ENCODE measurements around the gene AGXT2. TPM values are rescaled to one million over a fixed set of nuclear protein-coding genes. Genes with fewer than 3 reads are reported as not detected.

AGXT2 gene
- total RNA-seq, 1 experiment from 2014 or later: not detected

DNA sequence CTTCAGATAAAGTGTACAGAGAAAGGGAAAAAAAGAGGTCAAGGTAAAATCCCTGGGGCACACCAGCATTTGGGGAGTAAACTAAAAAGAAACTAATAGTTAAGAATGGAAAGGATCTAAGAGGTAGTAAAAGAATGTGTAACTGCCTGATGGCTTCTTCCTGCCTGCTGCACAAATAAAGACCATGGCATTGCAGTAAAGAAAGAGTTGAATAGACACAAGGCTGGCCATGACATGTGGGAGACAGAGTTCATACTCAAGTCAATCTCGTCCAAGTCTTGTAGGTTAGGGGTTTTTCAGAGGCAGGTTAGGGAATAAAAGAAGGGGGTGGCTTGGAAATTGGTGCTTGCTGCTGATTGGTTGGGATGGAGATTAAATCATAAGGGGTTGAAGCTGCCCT is 60.8 kb downstream of the AGXT2 start (continued):
- TF ChIP-seq, protein P1, sequence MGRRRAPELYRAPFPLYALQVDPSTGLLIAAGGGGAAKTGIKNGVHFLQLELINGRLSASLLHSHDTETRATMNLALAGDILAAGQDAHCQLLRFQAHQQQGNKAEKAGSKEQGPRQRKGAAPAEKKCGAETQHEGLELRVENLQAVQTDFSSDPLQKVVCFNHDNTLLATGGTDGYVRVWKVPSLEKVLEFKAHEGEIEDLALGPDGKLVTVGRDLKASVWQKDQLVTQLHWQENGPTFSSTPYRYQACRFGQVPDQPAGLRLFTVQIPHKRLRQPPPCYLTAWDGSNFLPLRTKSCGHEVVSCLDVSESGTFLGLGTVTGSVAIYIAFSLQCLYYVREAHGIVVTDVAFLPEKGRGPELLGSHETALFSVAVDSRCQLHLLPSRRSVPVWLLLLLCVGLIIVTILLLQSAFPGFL (CRISPR knock-in tag; IDR thresholded peaks at IDR 0.05; ENCODE audit: borderline replicate concordance): no peak
- TF ChIP-seq JUN (CRISPR knock-in tag; IDR thresholded peaks at IDR 0.05) (no peak), CREB1 (CRISPR knock-in tag; IDR thresholded peaks at IDR 0.05) (no peak)
- TF ChIP-seq, protein P2, sequence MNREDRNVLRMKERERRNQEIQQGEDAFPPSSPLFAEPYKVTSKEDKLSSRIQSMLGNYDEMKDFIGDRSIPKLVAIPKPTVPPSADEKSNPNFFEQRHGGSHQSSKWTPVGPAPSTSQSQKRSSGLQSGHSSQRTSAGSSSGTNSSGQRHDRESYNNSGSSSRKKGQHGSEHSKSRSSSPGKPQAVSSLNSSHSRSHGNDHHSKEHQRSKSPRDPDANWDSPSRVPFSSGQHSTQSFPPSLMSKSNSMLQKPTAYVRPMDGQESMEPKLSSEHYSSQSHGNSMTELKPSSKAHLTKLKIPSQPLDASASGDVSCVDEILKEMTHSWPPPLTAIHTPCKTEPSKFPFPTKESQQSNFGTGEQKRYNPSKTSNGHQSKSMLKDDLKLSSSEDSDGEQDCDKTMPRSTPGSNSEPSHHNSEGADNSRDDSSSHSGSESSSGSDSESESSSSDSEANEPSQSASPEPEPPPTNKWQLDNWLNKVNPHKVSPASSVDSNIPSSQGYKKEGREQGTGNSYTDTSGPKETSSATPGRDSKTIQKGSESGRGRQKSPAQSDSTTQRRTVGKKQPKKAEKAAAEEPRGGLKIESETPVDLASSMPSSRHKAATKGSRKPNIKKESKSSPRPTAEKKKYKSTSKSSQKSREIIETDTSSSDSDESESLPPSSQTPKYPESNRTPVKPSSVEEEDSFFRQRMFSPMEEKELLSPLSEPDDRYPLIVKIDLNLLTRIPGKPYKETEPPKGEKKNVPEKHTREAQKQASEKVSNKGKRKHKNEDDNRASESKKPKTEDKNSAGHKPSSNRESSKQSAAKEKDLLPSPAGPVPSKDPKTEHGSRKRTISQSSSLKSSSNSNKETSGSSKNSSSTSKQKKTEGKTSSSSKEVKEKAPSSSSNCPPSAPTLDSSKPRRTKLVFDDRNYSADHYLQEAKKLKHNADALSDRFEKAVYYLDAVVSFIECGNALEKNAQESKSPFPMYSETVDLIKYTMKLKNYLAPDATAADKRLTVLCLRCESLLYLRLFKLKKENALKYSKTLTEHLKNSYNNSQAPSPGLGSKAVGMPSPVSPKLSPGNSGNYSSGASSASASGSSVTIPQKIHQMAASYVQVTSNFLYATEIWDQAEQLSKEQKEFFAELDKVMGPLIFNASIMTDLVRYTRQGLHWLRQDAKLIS (CRISPR knock-in tag; IDR thresholded peaks at IDR 0.05; ENCODE audit: borderline replicate concordance): no peak

DNA sequence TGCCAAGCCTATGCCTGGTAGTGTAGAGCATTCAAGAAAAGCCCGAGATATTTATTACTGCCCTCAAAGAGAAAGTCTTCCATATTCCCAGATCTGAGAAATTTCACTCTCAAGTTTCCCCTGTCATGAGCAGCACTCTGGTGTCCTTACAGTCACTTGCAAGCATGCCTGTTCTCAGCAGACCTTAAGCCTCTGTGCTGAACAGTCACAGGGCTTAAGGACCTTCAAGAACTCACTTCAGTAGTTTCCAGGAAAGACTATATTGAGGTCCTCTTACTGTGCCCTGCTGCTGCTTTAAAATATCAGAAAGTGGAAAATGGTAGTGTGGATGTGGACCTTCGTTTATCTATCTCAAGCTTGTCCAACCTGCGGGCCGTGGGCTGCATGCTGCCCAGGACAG is 64.9 kb downstream of the AGXT2 start:
- POLR2A ChIA-PET: no interaction called here
- peaks cover 2% of the 10 kb centered on the region; the same call in 1 of the 2 replicates for H3K27me3 Mint-ChIP-seq (ENCODE audit: low read depth)
- CTCF ChIA-PET: no interaction called here

More for the DNA sequence above, 64.9 kb downstream of the AGXT2 start:
- Mint-ChIP-seq H3K4me1 (no peaks in the 10 kb centered on the region; the same call in 1 of the 2 replicates), H3K9me3 (peaks cover 69% of the 10 kb centered on the region), H3K36me3 (peaks cover 49% of the 10 kb centered on the region), H3K4me3 (no peak overlapping the region), H3K27ac (no peak overlapping the region)
- ATAC-seq (no peak), DNase-seq (ENCODE audit: low spot score) (no peak)
- TF ChIP-seq RORB (CRISPR knock-in tag; IDR thresholded peaks at IDR 0.05): no peak
- TF ChIP-seq PRRX2 (CRISPR knock-in tag; IDR thresholded peaks at IDR 0.05): no peak
- TF ChIP-seq ETV6 (CRISPR knock-in tag; IDR thresholded peaks at IDR 0.05): no peak
- TF ChIP-seq FOXP1 (CRISPR knock-in tag; IDR thresholded peaks at IDR 0.05; ENCODE audit: borderline replicate concordance): no peak
- TF ChIP-seq, protein P3, sequence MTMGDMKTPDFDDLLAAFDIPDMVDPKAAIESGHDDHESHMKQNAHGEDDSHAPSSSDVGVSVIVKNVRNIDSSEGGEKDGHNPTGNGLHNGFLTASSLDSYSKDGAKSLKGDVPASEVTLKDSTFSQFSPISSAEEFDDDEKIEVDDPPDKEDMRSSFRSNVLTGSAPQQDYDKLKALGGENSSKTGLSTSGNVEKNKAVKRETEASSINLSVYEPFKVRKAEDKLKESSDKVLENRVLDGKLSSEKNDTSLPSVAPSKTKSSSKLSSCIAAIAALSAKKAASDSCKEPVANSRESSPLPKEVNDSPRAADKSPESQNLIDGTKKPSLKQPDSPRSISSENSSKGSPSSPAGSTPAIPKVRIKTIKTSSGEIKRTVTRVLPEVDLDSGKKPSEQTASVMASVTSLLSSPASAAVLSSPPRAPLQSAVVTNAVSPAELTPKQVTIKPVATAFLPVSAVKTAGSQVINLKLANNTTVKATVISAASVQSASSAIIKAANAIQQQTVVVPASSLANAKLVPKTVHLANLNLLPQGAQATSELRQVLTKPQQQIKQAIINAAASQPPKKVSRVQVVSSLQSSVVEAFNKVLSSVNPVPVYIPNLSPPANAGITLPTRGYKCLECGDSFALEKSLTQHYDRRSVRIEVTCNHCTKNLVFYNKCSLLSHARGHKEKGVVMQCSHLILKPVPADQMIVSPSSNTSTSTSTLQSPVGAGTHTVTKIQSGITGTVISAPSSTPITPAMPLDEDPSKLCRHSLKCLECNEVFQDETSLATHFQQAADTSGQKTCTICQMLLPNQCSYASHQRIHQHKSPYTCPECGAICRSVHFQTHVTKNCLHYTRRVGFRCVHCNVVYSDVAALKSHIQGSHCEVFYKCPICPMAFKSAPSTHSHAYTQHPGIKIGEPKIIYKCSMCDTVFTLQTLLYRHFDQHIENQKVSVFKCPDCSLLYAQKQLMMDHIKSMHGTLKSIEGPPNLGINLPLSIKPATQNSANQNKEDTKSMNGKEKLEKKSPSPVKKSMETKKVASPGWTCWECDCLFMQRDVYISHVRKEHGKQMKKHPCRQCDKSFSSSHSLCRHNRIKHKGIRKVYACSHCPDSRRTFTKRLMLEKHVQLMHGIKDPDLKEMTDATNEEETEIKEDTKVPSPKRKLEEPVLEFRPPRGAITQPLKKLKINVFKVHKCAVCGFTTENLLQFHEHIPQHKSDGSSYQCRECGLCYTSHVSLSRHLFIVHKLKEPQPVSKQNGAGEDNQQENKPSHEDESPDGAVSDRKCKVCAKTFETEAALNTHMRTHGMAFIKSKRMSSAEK (CRISPR knock-in tag; IDR thresholded peaks at IDR 0.05; ENCODE audit: borderline replicate concordance): no peak
- TF ChIP-seq, protein P2 (CRISPR knock-in tag; IDR thresholded peaks at IDR 0.05; ENCODE audit: borderline replicate concordance): no peak
- TF ChIP-seq, protein P4, sequence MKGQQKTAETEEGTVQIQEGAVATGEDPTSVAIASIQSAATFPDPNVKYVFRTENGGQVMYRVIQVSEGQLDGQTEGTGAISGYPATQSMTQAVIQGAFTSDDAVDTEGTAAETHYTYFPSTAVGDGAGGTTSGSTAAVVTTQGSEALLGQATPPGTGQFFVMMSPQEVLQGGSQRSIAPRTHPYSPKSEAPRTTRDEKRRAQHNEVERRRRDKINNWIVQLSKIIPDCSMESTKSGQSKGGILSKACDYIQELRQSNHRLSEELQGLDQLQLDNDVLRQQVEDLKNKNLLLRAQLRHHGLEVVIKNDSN (CRISPR knock-in tag; IDR thresholded peaks at IDR 0.05): no peak
- TF ChIP-seq, protein P5, sequence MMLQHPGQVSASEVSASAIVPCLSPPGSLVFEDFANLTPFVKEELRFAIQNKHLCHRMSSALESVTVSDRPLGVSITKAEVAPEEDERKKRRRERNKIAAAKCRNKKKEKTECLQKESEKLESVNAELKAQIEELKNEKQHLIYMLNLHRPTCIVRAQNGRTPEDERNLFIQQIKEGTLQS (CRISPR knock-in tag; conservative IDR thresholded peaks at IDR 0.05): no peak
- TF ChIP-seq IRF2 (CRISPR knock-in tag; IDR thresholded peaks at IDR 0.05; ENCODE audit: borderline replicate concordance, low read depth): no peak
- no peak for TF ChIP-seq NFYB (CRISPR knock-in tag; conservative IDR thresholded peaks at IDR 0.05; ENCODE audit: low read depth)
- TF ChIP-seq ZNF671 (CRISPR knock-in tag; IDR thresholded peaks at IDR 0.05): no peak
- TF ChIP-seq, protein P6, sequence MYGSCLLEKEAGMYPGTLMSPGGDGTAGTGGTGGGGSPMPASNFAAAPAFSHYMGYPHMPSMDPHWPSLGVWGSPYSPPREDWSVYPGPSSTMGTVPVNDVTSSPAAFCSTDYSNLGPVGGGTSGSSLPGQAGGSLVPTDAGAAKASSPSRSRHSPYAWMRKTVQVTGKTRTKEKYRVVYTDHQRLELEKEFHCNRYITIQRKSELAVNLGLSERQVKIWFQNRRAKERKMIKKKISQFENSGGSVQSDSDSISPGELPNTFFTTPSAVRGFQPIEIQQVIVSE (CRISPR knock-in tag; IDR thresholded peaks at IDR 0.05; ENCODE audit: borderline replicate concordance): no peak
- no peak for TF ChIP-seq GTF2I (CRISPR knock-in tag; conservative IDR thresholded peaks at IDR 0.05)
- no peak for TF ChIP-seq NR3C1 (CRISPR knock-in tag; conservative IDR thresholded peaks at IDR 0.05; ENCODE audit: low read depth)
- TF ChIP-seq EMX1 (CRISPR knock-in tag; IDR thresholded peaks at IDR 0.05): no peak
- TF ChIP-seq, protein P7, sequence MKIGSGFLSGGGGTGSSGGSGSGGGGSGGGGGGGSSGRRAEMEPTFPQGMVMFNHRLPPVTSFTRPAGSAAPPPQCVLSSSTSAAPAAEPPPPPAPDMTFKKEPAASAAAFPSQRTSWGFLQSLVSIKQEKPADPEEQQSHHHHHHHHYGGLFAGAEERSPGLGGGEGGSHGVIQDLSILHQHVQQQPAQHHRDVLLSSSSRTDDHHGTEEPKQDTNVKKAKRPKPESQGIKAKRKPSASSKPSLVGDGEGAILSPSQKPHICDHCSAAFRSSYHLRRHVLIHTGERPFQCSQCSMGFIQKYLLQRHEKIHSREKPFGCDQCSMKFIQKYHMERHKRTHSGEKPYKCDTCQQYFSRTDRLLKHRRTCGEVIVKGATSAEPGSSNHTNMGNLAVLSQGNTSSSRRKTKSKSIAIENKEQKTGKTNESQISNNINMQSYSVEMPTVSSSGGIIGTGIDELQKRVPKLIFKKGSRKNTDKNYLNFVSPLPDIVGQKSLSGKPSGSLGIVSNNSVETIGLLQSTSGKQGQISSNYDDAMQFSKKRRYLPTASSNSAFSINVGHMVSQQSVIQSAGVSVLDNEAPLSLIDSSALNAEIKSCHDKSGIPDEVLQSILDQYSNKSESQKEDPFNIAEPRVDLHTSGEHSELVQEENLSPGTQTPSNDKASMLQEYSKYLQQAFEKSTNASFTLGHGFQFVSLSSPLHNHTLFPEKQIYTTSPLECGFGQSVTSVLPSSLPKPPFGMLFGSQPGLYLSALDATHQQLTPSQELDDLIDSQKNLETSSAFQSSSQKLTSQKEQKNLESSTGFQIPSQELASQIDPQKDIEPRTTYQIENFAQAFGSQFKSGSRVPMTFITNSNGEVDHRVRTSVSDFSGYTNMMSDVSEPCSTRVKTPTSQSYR (CRISPR knock-in tag; IDR thresholded peaks at IDR 0.05): no peak

Measured in WTC11 (cell line).